Measurements from ENCODE around the gene RGS14.

- TF ChIP-seq, protein P1, sequence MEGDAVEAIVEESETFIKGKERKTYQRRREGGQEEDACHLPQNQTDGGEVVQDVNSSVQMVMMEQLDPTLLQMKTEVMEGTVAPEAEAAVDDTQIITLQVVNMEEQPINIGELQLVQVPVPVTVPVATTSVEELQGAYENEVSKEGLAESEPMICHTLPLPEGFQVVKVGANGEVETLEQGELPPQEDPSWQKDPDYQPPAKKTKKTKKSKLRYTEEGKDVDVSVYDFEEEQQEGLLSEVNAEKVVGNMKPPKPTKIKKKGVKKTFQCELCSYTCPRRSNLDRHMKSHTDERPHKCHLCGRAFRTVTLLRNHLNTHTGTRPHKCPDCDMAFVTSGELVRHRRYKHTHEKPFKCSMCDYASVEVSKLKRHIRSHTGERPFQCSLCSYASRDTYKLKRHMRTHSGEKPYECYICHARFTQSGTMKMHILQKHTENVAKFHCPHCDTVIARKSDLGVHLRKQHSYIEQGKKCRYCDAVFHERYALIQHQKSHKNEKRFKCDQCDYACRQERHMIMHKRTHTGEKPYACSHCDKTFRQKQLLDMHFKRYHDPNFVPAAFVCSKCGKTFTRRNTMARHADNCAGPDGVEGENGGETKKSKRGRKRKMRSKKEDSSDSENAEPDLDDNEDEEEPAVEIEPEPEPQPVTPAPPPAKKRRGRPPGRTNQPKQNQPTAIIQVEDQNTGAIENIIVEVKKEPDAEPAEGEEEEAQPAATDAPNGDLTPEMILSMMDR (IDR thresholded peaks at IDR 0.05), result no peak
- no peak for TF ChIP-seq POLR2A (IDR thresholded peaks at IDR 0.05; ENCODE audit: low read depth)
- TF ChIP-seq EP300 (IDR thresholded peaks at IDR 0.05), result no peak
These were observed 6.6 kb downstream of the RGS14 start for GRCh38 chr5:177364159-177364962.
